Astrocyte (in vitro differentiated cells and primary cell): ENCODE measurements around the gene VIPR1. TPM values are rescaled to one million over a fixed set of nuclear protein-coding genes. Genes with fewer than 3 reads are reported as not detected.
"Not testable (repeated sequence)": the region's sequence is repeated elsewhere in the genome, so short reads cannot be mapped to it uniquely, and the experiment has no call there.

ENCODE experiments used
- DNase-seq: peaks from one replicate; pipeline ENCODE4 v3.0.0-alpha.2; 2010; ENCODE audit warnings: low read depth
- FAIRE-seq: peaks from 2 replicates; lab custom pipeline; 2011; peaks lifted over from hg19 to GRCh38; lab: Jason Lieb, UNC
- H2AFZ ChIP-seq: 2 replicates; pipeline ENCODE4 v1.6.0; 2012; ENCODE audit warnings: low read depth, low read length, inconsistent platforms
- H3K27ac ChIP-seq: 2 replicates; pipeline ENCODE4 v1.5.1; 2011; ENCODE audit warnings: low read depth, low read length, inconsistent platforms
- H3K27me3 ChIP-seq: 2 replicates; pipeline ENCODE4 v1.6.0; 2011; ENCODE audit warnings: low read length, inconsistent platforms; ENCODE audit not compliant: insufficient read depth
- H3K36me3 ChIP-seq: 2 replicates; pipeline ENCODE4 v1.5.1; 2011; ENCODE audit warnings: low read length, inconsistent platforms; ENCODE audit not compliant: insufficient read depth
- H3K4me1 ChIP-seq: 2 replicates; pipeline ENCODE4 v1.5.1; 2011; ENCODE audit warnings: low read length, inconsistent platforms; ENCODE audit not compliant: insufficient read depth
- H3K4me2 ChIP-seq: 2 replicates; pipeline ENCODE4 v1.6.0; 2012; ENCODE audit warnings: low read length, inconsistent platforms
- H3K4me3 ChIP-seq: 2 replicates; pipeline ENCODE4 v1.5.1; 2011; ENCODE audit warnings: low read depth, mild to moderate bottlenecking, low read length, inconsistent platforms; ENCODE audit not compliant: insufficient read depth
- H3K79me2 ChIP-seq: 2 replicates; pipeline ENCODE4 v1.6.0; 2012; ENCODE audit warnings: mild to moderate bottlenecking, low read length, inconsistent platforms; ENCODE audit not compliant: insufficient read depth
- H3K9ac ChIP-seq: 2 replicates; pipeline ENCODE4 v1.6.0; 2012; ENCODE audit warnings: mild to moderate bottlenecking, low read length, inconsistent platforms
- H3K9me3 ChIP-seq: 2 replicates; pipeline ENCODE4 v1.5.1; 2012; ENCODE audit warnings: low read depth, mild to moderate bottlenecking, low read length, inconsistent platforms; ENCODE audit not compliant: insufficient read depth
- H4K20me1 ChIP-seq: 2 replicates; pipeline ENCODE4 v1.6.0; 2012; ENCODE audit warnings: low read length, inconsistent platforms; ENCODE audit not compliant: insufficient read depth
- H3K27ac Mint-ChIP-seq: one replicate; pipeline ENCODE4 v1.8.0; 2021; ENCODE audit warnings: mild to moderate bottlenecking, mixed read lengths; ENCODE audit not compliant: unreplicated experiment
- H3K27me3 Mint-ChIP-seq: one replicate; pipeline ENCODE4 v1.8.0; 2021; ENCODE audit warnings: low read depth, mixed read lengths; ENCODE audit not compliant: unreplicated experiment
- H3K36me3 Mint-ChIP-seq: one replicate; pipeline ENCODE4 v1.8.0; 2021; ENCODE audit warnings: low read depth, mixed read lengths; ENCODE audit not compliant: unreplicated experiment
- H3K4me1 Mint-ChIP-seq: one replicate; pipeline ENCODE4 v1.8.0; 2021; ENCODE audit warnings: low read depth, mixed read lengths; ENCODE audit not compliant: unreplicated experiment
- H3K4me3 Mint-ChIP-seq: one replicate; pipeline ENCODE4 v1.8.0; 2021; ENCODE audit warnings: mild to moderate bottlenecking, moderate library complexity, mixed read lengths; ENCODE audit not compliant: unreplicated experiment
- H3K9me3 Mint-ChIP-seq: one replicate; pipeline ENCODE4 v1.8.0; 2021; ENCODE audit warnings: mild to moderate bottlenecking, mixed read lengths; ENCODE audit not compliant: unreplicated experiment
- CTCF ChIP-seq: IDR thresholded peaks from 2 replicates; pipeline ENCODE4 v1.5.1; 2011; ENCODE audit warnings: low read depth, mild to moderate bottlenecking, inconsistent platforms, low read length, moderate library complexity; ENCODE audit not compliant: insufficient read depth
- EZH2 ChIP-seq: IDR thresholded peaks from 2 replicates; pipeline ENCODE4 v1.6.1; 2012; ENCODE audit warnings: mild to moderate bottlenecking, low read length, inconsistent platforms; ENCODE audit not compliant: insufficient read depth
- total RNA-seq: library from RNA; stranded (reverse); gene quantifications from 2 replicates; pipeline ENCODE4 v1.2.1, GENCODE V29; 2021

Gene VIPR1
- total RNA-seq, 1 donor from 2014 or later: 0.68 TPM

- Histone ChIP-seq H2AFZ (no peak overlapping the region), H4K20me1 (peaks cover 14% of the 10 kb centered on the region), H3K36me3 (peaks cover 26% of the 10 kb centered on the region), H3K9ac (no peak overlapping the region), H3K4me3 (no peak overlapping the region), H3K27me3 (no peaks in the 10 kb centered on the region), H3K4me2 (no peak overlapping the region), H3K9me3 (no peaks in the 10 kb centered on the region), H3K79me2 (no peaks in the 10 kb centered on the region), H3K27ac (no peak overlapping the region), H3K4me1 (no peaks in the 10 kb centered on the region)
- no peaks in the 10 kb centered on the region for H3K9me3 Mint-ChIP-seq
- peaks cover 4% of the 10 kb centered on the region for H3K36me3 Mint-ChIP-seq
- TF ChIP-seq EZH2: no peak
- TF ChIP-seq CTCF: no peak
- H3K27me3 Mint-ChIP-seq: peaks cover 2% of the 10 kb centered on the region
- H3K4me3 Mint-ChIP-seq: no peak overlapping the region
- no peak overlapping the region for H3K27ac Mint-ChIP-seq
- FAIRE-seq (no peak), DNase-seq (no peak)
- peaks cover 2% of the 10 kb centered on the region for H3K4me1 Mint-ChIP-seq
These were observed 47.8 kb downstream of the VIPR1 start for GRCh38 chr3:42550250-42550649.

GRCh38 chr3:42552830-42553229 lies 50.4 kb downstream of the VIPR1 start:
- TF ChIP-seq EZH2 (no peak), CTCF (no peak)
- Mint-ChIP-seq H3K27me3 (no peaks in the 10 kb centered on the region), H3K9me3 (no peaks in the 10 kb centered on the region), H3K4me3 (no peak overlapping the region), H3K36me3 (peaks cover 13% of the 10 kb centered on the region), H3K4me1 (no peaks in the 10 kb centered on the region), H3K27ac (no peak overlapping the region)
- FAIRE-seq (no peak), DNase-seq (no peak)
- Histone ChIP-seq H3K4me1 (no peaks in the 10 kb centered on the region), H3K4me3 (no peak overlapping the region), H3K79me2 (no peaks in the 10 kb centered on the region), H3K9me3 (no peaks in the 10 kb centered on the region), H3K27ac (no peak overlapping the region), H4K20me1 (peaks cover 10% of the 10 kb centered on the region), H3K27me3 (no peaks in the 10 kb centered on the region), H2AFZ (no peak overlapping the region), H3K36me3 (peaks cover 47% of the 10 kb centered on the region), H3K4me2 (no peak overlapping the region), H3K9ac (no peak overlapping the region)

- DNase-seq (no peak), FAIRE-seq (no peak)
- H4K20me1 ChIP-seq: peaks cover 8% of the 10 kb centered on the region
- no peak overlapping the region for H3K4me3 ChIP-seq
- Mint-ChIP-seq H3K4me3 (no peak overlapping the region), H3K36me3 (peaks cover 15% of the 10 kb centered on the region), H3K27me3 (no peaks in the 10 kb centered on the region), H3K27ac (no peak overlapping the region), H3K4me1 (no peaks in the 10 kb centered on the region), H3K9me3 (no peaks in the 10 kb centered on the region)
- no peak overlapping the region for H3K27ac ChIP-seq
- H3K36me3 ChIP-seq: peaks cover 53% of the 10 kb centered on the region
- no peaks in the 10 kb centered on the region for H3K27me3 ChIP-seq
- H3K9me3 ChIP-seq: no peaks in the 10 kb centered on the region
- H2AFZ ChIP-seq: no peak overlapping the region
- H3K79me2 ChIP-seq: no peaks in the 10 kb centered on the region
- H3K9ac ChIP-seq: no peak overlapping the region
- H3K4me1 ChIP-seq: no peaks in the 10 kb centered on the region
- H3K4me2 ChIP-seq: no peak overlapping the region
- TF ChIP-seq CTCF: no peak
- no peak for TF ChIP-seq EZH2
These were observed 53.7 kb downstream of the VIPR1 start for GRCh38 chr3:42556089-42556632.

GRCh38 chr3:42556817-42557216 lies 54.4 kb downstream of the VIPR1 start:
- not testable (repeated sequence) for H3K27ac Mint-ChIP-seq, H4K20me1 ChIP-seq, H3K79me2 ChIP-seq, DNase-seq, H3K27ac ChIP-seq, H3K27me3 Mint-ChIP-seq, H3K9me3 Mint-ChIP-seq, H3K4me1 Mint-ChIP-seq, H3K4me3 ChIP-seq, H2AFZ ChIP-seq, FAIRE-seq, H3K4me2 ChIP-seq, H3K4me1 ChIP-seq, H3K9me3 ChIP-seq, H3K4me3 Mint-ChIP-seq, H3K27me3 ChIP-seq, H3K9ac ChIP-seq
- peaks cover 52% of the 10 kb centered on the region for H3K36me3 ChIP-seq
- peaks cover 15% of the 10 kb centered on the region for H3K36me3 Mint-ChIP-seq
